ENCODE results near the gene ITGB3BP. TPM values are rescaled to one million over a fixed set of nuclear protein-coding genes. Genes with fewer than 3 reads are reported as not detected.
"Not testable (repeated sequence)": the region's sequence is repeated elsewhere in the genome, so short reads cannot be mapped to it uniquely, and the experiment has no call there.

Gene ITGB3BP
- polyA plus RNA-seq, 4 donors, result 57.5 to 67.5 (median 61.5) TPM

- no peak for DNase-seq (ENCODE audit: low read depth in 4 of 4, low spot score in 3 of 4)
These were observed 13.3 kb downstream of the ITGB3BP start for GRCh38 chr1:63509718-63510117.

GRCh38 chr1:63506782-63507181, 16.2 kb downstream of the ITGB3BP start:
- no peak for DNase-seq (ENCODE audit: low read depth in 4 of 4, low spot score in 3 of 4)

GRCh38 chr1:63501256-63501655, 21.8 kb downstream of the ITGB3BP start:
- DNase-seq (ENCODE audit: low read depth in 4 of 4, low spot score in 3 of 4), result no peak

- no peak for DNase-seq (ENCODE audit: low read depth in 4 of 4, low spot score in 3 of 4)
These were observed 24.9 kb downstream of the ITGB3BP start for GRCh38 chr1:63498106-63498505.

GRCh38 chr1:63497577-63497976, 25.4 kb downstream of the ITGB3BP start:
- DNase-seq (ENCODE audit: low read depth in 4 of 4, low spot score in 3 of 4), result no peak

- no peak for DNase-seq (ENCODE audit: low read depth in 4 of 4, low spot score in 3 of 4)
These were observed 35.5 kb downstream of the ITGB3BP start for GRCh38 chr1:63487336-63488065.

- no peak for DNase-seq (ENCODE audit: low read depth in 4 of 4, low spot score in 3 of 4)
These were observed 36.4 kb downstream of the ITGB3BP start for GRCh38 chr1:63486629-63487028.

- no peak for DNase-seq (ENCODE audit: low read depth in 4 of 4, low spot score in 3 of 4)
These were observed 43.0 kb downstream of the ITGB3BP start for GRCh38 chr1:63480057-63480456.

GRCh38 chr1:63475761-63476160, 47.3 kb downstream of the ITGB3BP start:
- DNase-seq (ENCODE audit: low read depth in 4 of 4, low spot score in 3 of 4), result no peak

- DNase-seq (ENCODE audit: low read depth in 4 of 4, low spot score in 3 of 4), result not testable (repeated sequence)
These were observed 54.3 kb downstream of the ITGB3BP start for GRCh38 chr1:63468683-63469082.

- DNase-seq (ENCODE audit: low read depth in 4 of 4, low spot score in 3 of 4), result no peak
These were observed 56.3 kb downstream of the ITGB3BP start for GRCh38 chr1:63466759-63467158.

- no peak for DNase-seq (ENCODE audit: low read depth in 4 of 4, low spot score in 3 of 4)
These were observed 56.8 kb downstream of the ITGB3BP start for GRCh38 chr1:63466181-63466580.

GRCh38 chr1:63463248-63463647, 59.8 kb downstream of the ITGB3BP start:
- DNase-seq (ENCODE audit: low read depth in 4 of 4, low spot score in 3 of 4), result no peak

GRCh38 chr1:63461661-63462230, 61.3 kb downstream of the ITGB3BP start:
- no peak for DNase-seq (ENCODE audit: low read depth in 4 of 4, low spot score in 3 of 4)

- DNase-seq (ENCODE audit: low read depth in 4 of 4, low spot score in 3 of 4), result no peak
These were observed 64.3 kb downstream of the ITGB3BP start for GRCh38 chr1:63458750-63459149.

- DNase-seq (ENCODE audit: low read depth in 4 of 4, low spot score in 3 of 4), result no peak
These were observed 68.8 kb downstream of the ITGB3BP start for GRCh38 chr1:63454269-63454668.

GRCh38 chr1:63453232-63453631, 69.8 kb downstream of the ITGB3BP start:
- DNase-seq (ENCODE audit: low read depth in 4 of 4, low spot score in 3 of 4), result no peak

- no peak for DNase-seq (ENCODE audit: low read depth in 4 of 4, low spot score in 3 of 4)
These were observed 72.6 kb downstream of the ITGB3BP start for GRCh38 chr1:63450416-63450815.

GRCh38 chr1:63448731-63449246, 74.2 kb downstream of the ITGB3BP start:
- no peak for DNase-seq (ENCODE audit: low read depth in 4 of 4, low spot score in 3 of 4)

GRCh38 chr1:63442141-63442475, 80.9 kb downstream of the ITGB3BP start:
- DNase-seq (ENCODE audit: low read depth in 4 of 4, low spot score in 3 of 4), result no peak

- no peak for DNase-seq (ENCODE audit: low read depth in 4 of 4, low spot score in 3 of 4)
These were observed 87.9 kb downstream of the ITGB3BP start for GRCh38 chr1:63435161-63435560.

GRCh38 chr1:63429281-63429680, 93.7 kb downstream of the ITGB3BP start:
- no peak for DNase-seq (ENCODE audit: low read depth in 4 of 4, low spot score in 3 of 4)
